GM19351 (cell line): ENCODE results near the gene VCPKMT.

Source experiments
- ATAC-seq: cut with Tn5 transposase; IDR thresholded peaks from one replicate; pipeline ENCODE4 v1.9.1; 2021; ENCODE audit warnings: mild to moderate bottlenecking, moderate library complexity; ENCODE audit not compliant: unreplicated experiment

The VCPKMT gene

GRCh38 chr14:50116181-50116956 lies at the start of gene VCPKMT:
VCPKMT (minus strand) TSS chr14:50116572; CDS start chr14:50116552, 20 bp downstream.
- peak; percentile 97 for ATAC-seq

DNA sequence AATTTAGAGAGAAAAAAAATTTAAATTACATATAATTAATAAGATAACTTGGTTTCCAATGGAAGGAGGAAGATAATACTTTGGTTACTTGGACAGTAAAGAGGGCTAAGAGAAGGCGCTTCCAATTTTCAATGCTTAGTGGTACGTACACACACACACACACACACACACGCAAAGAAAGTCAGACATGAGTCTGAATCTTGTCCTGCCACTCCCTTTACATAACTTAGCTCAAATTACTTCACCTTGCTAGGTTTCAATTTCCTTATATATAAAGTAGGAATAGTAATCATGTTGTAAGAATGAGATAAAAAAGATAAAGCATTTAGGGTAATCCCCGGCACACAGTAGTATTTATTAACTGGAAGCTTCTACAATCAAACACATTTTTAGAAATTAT lies 39.7 kb upstream of the VCPKMT start:
- no peak for ATAC-seq

DNA sequence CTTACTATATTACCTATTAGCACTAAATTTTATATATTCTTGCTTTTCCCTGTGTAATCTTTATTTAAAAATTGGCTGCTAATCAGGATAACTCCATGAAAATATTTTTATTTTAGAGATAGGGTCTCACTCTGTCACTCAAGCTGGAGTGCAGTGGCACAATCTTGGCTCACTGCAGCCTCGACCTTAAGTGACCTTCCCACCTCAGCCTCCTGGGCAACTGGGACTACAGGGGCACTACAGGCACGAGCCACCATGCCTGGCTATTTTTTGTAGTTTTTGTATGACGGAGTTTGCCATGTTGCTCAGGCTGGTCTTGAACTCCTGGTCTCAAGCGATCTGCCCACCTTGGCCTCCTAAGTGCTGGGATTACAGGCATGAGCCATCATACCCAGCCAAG lies 32.4 kb upstream of the VCPKMT start:
- no peak for ATAC-seq

- ATAC-seq = no peak
These were observed 22.8 kb upstream of the VCPKMT start for GRCh38 chr14:50139192-50139591.

- ATAC-seq = no peak
These were observed 11.4 kb upstream of the VCPKMT start for GRCh38 chr14:50127802-50128201.

- ATAC-seq = no peak
These were observed 6.7 kb upstream of the VCPKMT start for GRCh38 chr14:50123062-50123461.

- no peak for ATAC-seq
These were observed 5.9 kb upstream of the VCPKMT start for GRCh38 chr14:50122291-50122690.

DNA sequence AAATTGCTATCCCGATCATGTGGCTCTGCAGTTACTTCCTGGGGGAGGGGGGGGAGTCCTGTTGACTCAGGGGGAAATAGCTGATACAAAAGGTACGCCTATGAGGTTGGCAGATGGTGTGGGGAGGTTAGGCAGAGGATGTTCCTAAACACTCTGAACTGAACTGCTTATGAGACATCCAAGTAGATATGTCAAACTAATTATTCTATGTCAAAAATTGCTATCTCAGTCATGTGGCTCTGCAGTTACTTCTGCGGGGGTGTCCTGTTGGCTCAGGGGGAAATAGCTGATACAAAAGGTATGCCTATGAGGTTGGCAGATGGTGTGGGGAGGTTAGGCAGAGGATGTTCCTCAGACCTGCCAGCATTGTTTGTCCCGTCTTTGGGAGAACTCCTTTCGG lies 5.1 kb upstream of the VCPKMT start:
- ATAC-seq = no peak

- no peak for ATAC-seq
These were observed 1.1 kb upstream of the VCPKMT start for GRCh38 chr14:50117456-50117855.

GRCh38 chr14:50116966-50117365 lies 594 bp upstream of the VCPKMT start:
- no peak for ATAC-seq

- ATAC-seq = peak; percentile 40
These were observed 2.9 kb downstream of the VCPKMT start for GRCh38 chr14:50113381-50114035.

- no peak for ATAC-seq
These were observed 5.9 kb downstream of the VCPKMT start for GRCh38 chr14:50110323-50111037.

GRCh38 chr14:50109342-50109741 lies 7.0 kb downstream of the VCPKMT start:
- no peak for ATAC-seq

- ATAC-seq = no peak
These were observed 8.5 kb downstream of the VCPKMT start for GRCh38 chr14:50107850-50108249.

GRCh38 chr14:50106178-50106577 lies 10.2 kb downstream of the VCPKMT start:
- no peak for ATAC-seq

- ATAC-seq = no peak
These were observed 12.8 kb downstream of the VCPKMT start for GRCh38 chr14:50103558-50103957.

DNA sequence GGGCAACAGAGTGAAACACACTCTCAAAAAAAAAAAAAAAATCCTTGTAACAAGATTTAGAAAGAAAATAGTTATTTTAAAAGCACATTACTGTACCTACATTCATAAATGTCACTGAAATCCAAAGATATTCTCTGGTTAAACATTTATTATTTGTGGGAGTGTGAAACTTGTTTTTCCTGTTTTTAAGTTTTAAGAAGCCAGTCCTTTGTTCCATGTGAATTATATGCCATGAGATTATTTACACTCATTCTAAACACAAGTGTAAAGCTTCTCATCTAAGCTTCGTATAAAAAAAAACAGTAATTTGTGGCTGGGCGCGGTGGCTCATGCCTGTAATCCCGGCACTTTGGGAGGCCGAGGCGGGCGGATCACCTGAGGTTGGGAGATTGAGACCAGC lies 15.0 kb downstream of the VCPKMT start:
- ATAC-seq = no peak

GRCh38 chr14:50100805-50101204 lies 15.6 kb downstream of the VCPKMT start:
- ATAC-seq = no peak

DNA sequence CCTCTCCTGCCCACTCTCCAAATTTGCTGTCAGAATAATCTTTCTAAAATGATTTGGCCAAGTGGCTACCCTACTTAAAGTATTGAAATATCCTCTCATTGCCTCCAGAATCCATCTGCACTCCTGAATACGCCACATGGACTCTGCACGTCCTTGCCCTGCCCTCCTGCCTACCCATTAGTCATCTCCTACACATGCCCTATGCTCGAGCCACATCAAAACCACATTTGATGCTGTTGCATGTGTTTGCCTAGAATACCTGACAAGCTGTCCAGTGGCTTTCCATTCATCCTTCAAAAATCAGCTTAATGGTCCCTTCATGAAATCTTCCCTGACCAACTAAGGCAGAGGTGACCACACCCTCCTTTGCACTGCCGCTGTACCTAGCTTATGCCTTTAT lies 17.0 kb downstream of the VCPKMT start:
- no peak for ATAC-seq

- peak; percentile 49 for ATAC-seq
These were observed 20.5 kb downstream of the VCPKMT start for GRCh38 chr14:50095895-50096294.

DNA sequence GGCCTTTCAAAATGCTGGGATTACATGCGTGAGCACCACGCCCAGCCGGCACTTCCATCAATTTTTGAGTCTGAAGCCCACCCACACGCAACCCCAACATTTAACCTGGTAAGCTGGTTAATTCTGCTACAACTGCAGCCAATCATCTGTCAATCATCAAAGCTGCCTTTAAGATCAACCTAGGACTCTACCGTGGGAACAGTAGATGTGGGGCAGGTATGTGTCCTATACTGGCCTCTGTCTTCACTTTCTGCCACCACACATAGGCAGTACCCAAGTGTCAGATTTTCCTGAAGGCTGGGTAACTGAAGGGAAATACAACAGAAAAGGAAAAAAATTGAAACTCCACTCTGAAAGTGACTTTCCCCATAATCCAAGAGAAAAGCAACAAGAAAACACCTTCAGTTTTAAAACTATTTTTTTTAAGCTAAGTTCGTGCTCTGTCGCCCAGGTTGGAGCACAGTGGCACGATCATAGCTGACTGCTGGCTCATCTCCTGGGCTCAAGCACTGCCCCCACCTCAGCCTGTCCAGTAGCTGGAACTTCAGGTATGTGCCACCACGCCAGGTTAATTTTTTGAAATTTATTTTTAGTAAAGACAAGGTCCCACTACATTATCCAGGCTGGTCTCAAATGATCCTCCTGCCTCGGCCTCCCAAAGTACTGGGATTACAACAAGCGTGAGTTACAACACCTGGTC lies 22.2 kb downstream of the VCPKMT start:
- ATAC-seq = no peak
